ENCODE results near the gene ANP32B.

ANP32B gene

DNA sequence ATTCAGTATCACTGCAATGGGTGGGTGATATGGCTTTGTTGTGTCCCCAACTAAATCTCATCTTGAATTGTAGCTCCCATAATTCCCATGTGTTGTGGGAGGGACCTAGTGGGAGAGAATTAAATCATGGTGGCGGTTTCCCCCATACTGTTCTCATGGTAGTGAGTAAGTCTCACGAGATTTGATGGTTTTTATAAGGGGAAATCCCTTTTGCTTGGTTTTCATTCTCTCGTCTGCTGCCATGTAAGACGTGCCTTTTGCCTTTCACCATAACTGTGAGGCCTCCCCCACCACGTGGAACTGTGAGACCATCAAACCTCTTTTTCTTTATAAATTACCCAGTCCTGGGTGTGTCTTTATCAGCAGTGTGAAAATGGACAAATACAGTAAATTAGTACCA is 63.9 kb downstream of the ANP32B start:
- no peak for DNase-seq (ENCODE audit: low read depth)
- no peak overlapping the region for H3K4me3 ChIP-seq (ENCODE audit: control insufficient read depth, low read depth, low read length)
- TF ChIP-seq, protein P1, sequence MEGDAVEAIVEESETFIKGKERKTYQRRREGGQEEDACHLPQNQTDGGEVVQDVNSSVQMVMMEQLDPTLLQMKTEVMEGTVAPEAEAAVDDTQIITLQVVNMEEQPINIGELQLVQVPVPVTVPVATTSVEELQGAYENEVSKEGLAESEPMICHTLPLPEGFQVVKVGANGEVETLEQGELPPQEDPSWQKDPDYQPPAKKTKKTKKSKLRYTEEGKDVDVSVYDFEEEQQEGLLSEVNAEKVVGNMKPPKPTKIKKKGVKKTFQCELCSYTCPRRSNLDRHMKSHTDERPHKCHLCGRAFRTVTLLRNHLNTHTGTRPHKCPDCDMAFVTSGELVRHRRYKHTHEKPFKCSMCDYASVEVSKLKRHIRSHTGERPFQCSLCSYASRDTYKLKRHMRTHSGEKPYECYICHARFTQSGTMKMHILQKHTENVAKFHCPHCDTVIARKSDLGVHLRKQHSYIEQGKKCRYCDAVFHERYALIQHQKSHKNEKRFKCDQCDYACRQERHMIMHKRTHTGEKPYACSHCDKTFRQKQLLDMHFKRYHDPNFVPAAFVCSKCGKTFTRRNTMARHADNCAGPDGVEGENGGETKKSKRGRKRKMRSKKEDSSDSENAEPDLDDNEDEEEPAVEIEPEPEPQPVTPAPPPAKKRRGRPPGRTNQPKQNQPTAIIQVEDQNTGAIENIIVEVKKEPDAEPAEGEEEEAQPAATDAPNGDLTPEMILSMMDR (IDR thresholded peaks at IDR 0.05; ENCODE audit: control insufficient read depth, insufficient read depth, low read depth, low read length, missing control alignments): no peak

DNA sequence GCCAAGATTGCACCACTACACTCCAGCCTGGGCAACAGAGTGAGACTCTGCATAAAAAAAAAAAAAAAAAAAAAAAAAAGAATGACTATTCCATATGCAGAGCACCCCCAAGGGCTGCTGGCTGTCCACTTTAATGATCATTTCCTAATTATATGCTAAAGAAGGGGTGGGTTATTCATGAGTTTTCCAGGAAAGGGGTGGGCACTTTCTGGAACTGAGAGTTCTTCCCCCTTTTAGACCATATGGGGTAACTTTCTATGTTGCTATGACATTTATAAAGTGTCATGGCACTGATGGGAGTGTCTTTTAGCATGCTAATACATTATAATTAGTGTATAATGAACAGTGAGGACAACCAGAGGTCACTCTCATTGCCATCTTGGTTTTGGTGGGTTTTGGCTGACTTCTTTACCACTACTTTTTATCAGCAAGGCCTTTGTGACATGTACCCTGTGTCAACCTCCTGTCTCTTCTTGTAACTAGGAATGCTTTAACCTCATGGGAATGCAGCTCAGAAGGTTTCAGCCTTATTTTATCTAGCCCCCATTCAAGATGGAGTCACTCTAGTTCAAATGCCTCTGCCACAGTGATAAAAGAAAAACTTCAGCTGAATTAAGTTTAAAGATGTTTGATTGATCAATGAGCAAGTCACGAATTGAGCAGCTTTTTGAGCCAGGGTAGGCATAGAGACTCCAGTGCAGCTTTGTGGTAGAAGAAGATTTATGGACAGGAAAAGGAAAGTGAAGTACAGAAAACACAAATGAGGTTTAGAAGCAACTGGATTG is 66.3 kb downstream of the ANP32B start:
- TF ChIP-seq, protein P1 (IDR thresholded peaks at IDR 0.05; ENCODE audit: control insufficient read depth, insufficient read depth, low read depth, low read length, missing control alignments): no peak
- no peak for DNase-seq (ENCODE audit: low read depth)
- H3K4me3 ChIP-seq (ENCODE audit: control insufficient read depth, low read depth, low read length): no peak overlapping the region

DNA sequence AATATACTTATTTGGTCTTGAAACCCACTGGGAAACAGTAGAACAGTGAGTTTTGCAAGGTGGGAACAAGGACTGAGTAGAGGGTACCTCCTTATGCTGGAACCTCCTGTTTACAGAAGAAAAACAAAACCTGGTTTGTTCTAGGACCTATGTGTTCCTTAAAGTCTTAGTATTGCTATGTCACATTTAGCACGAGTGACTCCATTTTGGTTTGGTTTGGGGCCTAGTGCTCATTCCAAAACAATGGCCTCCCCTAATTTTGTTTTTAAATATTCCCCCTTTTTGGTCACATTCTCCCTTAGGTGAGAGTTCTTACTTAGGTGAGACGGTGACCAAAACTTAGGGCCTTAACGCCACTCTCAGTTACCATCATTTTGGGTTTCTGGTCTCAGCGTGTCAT is 67.2 kb downstream of the ANP32B start:
- no peak for DNase-seq (ENCODE audit: low read depth)
- no peak overlapping the region for H3K4me3 ChIP-seq (ENCODE audit: control insufficient read depth, low read depth, low read length)
- TF ChIP-seq, protein P1 (IDR thresholded peaks at IDR 0.05; ENCODE audit: control insufficient read depth, insufficient read depth, low read depth, low read length, missing control alignments): no peak

DNA sequence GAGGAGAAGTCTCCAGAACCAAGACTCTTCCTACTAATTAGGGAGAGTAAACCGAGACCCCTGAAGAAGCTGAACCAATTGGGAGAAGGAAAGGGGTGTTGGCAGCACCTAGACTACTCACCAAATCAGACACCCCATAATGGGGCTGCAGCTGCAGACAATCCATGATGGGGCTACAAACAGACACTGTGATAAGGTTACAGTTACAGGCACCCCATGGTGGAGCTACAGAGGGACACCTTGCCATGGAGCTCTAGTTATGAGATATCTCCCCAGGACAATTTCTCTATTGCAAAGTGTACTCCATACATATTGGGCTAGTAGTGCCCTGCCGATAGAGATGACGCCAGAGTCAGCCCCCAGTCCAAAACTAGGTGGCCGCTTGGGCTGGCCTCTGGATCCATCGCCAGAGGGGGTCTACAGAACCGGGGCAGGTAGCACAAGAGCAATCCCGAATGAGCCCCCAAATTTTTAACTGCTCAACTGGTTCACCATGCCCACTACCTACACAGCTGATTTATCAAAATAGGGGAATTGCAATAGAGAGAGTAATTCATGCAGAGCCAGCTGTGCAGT is 71.3 kb downstream of the ANP32B start:
- H3K4me3 ChIP-seq (ENCODE audit: control insufficient read depth, low read depth, low read length): no peak overlapping the region
- DNase-seq (ENCODE audit: low read depth): no peak
- TF ChIP-seq, protein P1 (IDR thresholded peaks at IDR 0.05; ENCODE audit: control insufficient read depth, insufficient read depth, low read depth, low read length, missing control alignments): no peak

DNA sequence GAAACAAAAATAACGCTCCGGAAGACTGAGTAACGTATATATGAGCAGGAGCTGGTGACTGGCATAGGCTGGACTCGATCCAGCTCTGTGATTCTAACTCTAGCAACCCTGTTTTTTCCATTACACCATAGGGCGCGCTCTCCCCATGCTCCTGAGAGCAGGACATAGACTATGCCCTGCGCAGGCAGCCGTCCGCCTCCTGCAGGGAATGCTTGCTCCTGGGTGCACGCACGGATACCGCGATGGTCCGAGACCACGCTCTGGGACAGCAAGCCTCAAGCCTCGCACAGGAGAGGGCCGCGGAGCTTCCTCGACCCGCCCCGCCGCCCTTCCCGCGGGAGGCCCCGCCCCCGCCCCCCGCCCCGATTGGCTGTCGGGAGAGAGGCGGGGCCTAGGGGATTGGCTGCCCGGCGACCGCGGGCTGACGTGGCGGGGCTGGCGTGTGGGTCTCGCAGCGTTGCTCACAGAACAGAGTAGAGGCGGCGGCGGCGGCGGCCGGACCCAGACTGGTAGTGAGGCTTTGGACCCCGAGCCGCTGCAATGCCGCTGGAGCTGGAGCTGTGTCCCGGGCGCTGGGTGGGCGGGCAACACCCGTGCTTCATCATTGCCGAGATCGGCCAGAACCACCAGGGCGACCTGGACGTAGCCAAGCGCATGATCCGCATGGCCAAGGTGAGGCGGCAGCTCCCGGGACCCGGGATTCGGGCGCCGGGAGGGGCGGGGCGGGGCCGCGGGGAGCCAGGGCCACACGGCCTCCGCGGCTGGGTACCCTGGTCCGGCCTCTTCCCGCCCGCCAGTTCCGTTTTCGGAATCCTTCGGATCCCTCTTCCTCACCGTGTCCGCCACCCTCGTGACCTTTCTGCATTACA is 73.4 kb downstream of the ANP32B start, which contains the start of gene NANS:
Gene NANS, plus strand, starts transcription at position 464 of the 869 bp plus-strand sequence. Its CDS starts 77 bp downstream, at position 541.
- TF ChIP-seq, protein P1 (IDR thresholded peaks at IDR 0.05; ENCODE audit: control insufficient read depth, insufficient read depth, low read depth, low read length, missing control alignments): peak; percentile 10
- peak; percentile 79 for DNase-seq (ENCODE audit: low read depth)
- peak within 1 kb of the TSS; percentile 78 for H3K4me3 ChIP-seq (ENCODE audit: control insufficient read depth, low read depth, low read length)

DNA sequence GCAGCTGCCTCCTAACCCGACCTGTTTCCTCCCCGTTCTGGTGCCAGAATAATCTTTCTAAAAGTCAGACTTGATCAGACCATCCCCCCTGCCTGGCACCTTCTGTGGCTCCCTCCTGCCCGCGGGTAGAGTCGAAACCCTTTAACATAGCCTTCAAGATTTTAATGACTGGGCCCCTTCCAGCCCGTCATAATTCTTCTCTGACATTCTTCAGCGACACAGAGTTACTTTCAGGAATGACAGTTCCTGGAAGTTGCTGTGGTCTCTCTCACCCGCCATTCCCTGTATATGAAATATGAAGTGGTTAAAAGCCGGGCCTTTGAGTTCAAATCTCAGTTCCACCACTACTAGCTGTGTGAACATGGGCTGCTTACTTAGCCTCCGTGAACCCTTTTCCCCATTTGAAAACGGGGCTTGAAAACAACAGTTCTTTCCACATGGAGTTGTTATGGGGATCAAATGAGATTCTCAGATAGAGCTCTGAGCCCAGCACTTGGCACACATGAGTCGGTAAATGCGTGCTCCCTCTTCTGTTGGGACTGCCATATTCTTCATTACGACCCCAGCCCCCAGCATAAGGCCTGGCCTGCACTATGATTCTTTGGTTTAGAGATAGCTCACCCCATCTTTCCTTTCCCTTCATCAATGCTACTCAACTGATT is 74.1 kb downstream of the ANP32B start:
- TF ChIP-seq, protein P1 (IDR thresholded peaks at IDR 0.05; ENCODE audit: control insufficient read depth, insufficient read depth, low read depth, low read length, missing control alignments): no peak
- DNase-seq (ENCODE audit: low read depth): no peak
- peak overlapping the region; percentile 78 for H3K4me3 ChIP-seq (ENCODE audit: control insufficient read depth, low read depth, low read length)

Data from AG09309 (cell line).